Glutamatergic neuron (in vitro differentiated cells): ENCODE measurements around the gene BAAT. TPM values are rescaled to one million over a fixed set of nuclear protein-coding genes. Genes with fewer than 3 reads are reported as not detected.

Source experiments
- DNase-seq: peaks from one replicate; pipeline ENCODE4 v3.0.0; 2022
- H3K27ac Mint-ChIP-seq: one replicate; pipeline ENCODE4 v1.8.0; 2020; ENCODE audit warnings: mild to moderate bottlenecking, mixed read lengths, inconsistent platforms; ENCODE audit not compliant: unreplicated experiment
- H3K27me3 Mint-ChIP-seq: one replicate; pipeline ENCODE4 v1.8.0; 2020; ENCODE audit warnings: mild to moderate bottlenecking, moderate library complexity, mixed read lengths, inconsistent platforms; ENCODE audit not compliant: unreplicated experiment
- H3K36me3 Mint-ChIP-seq: one replicate; pipeline ENCODE4 v1.8.0; 2020; ENCODE audit warnings: mild to moderate bottlenecking, mixed read lengths, inconsistent platforms; ENCODE audit not compliant: unreplicated experiment
- H3K4me1 Mint-ChIP-seq: one replicate; pipeline ENCODE4 v1.8.0; 2020; ENCODE audit warnings: mild to moderate bottlenecking, low read depth, mixed read lengths, inconsistent platforms; ENCODE audit not compliant: unreplicated experiment
- H3K4me3 Mint-ChIP-seq: one replicate; pipeline ENCODE4 v1.8.0; 2020; ENCODE audit warnings: mild to moderate bottlenecking, mixed read lengths, inconsistent platforms; ENCODE audit not compliant: unreplicated experiment
- H3K9me3 Mint-ChIP-seq: one replicate; pipeline ENCODE4 v1.8.0; 2020; ENCODE audit warnings: mild to moderate bottlenecking, moderate library complexity, mixed read lengths, inconsistent platforms; ENCODE audit not compliant: unreplicated experiment
- total RNA-seq: library from RNA; stranded (reverse); fragmentation: NEBNext Ultra II Directional; extraction: Animal tissue kit (Norgen Biotek cat#: 25700); gene quantifications from one replicate; pipeline ENCODE4 v1.2.1, GENCODE V29; 2021; ENCODE audit not compliant: unreplicated experiment
- TF ChIP-seq, protein P1 (sequence below): fragments of 200-600 bp; sonication (generic); IDR thresholded peaks from one replicate; pipeline ENCODE4 v1.5.0; 2021; ENCODE audit not compliant: partially characterized antibody, unreplicated experiment

Gene BAAT
- total RNA-seq, 1 donor from 2014 or later, result 0.54 TPM

DNA sequence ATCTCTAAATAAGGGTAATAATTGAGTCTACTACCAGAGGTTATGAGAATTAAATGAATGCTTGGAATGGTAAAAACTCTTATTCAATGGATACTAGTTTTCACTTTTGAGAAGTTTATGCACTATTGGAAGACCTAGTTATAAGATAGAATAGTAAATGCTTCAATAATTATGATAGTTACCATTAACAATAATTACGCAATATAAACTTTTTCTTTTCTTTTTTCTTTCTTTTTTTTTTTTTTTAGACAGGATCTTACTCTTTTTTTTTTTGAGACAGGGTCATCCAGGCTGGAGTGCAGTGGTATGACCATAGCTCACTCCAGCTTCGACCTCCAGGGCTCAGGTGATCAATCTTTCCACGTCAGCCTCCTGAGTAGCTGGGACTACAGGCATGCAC, 44.1 kb upstream of the BAAT start:
- H3K36me3 Mint-ChIP-seq, result no peaks in the 10 kb centered on the region
- no peaks in the 10 kb centered on the region for H3K27me3 Mint-ChIP-seq
- no peak for DNase-seq
- no peak overlapping the region for H3K27ac Mint-ChIP-seq
- TF ChIP-seq, protein P1, sequence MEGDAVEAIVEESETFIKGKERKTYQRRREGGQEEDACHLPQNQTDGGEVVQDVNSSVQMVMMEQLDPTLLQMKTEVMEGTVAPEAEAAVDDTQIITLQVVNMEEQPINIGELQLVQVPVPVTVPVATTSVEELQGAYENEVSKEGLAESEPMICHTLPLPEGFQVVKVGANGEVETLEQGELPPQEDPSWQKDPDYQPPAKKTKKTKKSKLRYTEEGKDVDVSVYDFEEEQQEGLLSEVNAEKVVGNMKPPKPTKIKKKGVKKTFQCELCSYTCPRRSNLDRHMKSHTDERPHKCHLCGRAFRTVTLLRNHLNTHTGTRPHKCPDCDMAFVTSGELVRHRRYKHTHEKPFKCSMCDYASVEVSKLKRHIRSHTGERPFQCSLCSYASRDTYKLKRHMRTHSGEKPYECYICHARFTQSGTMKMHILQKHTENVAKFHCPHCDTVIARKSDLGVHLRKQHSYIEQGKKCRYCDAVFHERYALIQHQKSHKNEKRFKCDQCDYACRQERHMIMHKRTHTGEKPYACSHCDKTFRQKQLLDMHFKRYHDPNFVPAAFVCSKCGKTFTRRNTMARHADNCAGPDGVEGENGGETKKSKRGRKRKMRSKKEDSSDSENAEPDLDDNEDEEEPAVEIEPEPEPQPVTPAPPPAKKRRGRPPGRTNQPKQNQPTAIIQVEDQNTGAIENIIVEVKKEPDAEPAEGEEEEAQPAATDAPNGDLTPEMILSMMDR, result no peak
- H3K9me3 Mint-ChIP-seq, result no peaks in the 10 kb centered on the region
- H3K4me3 Mint-ChIP-seq, result no peak overlapping the region
- H3K4me1 Mint-ChIP-seq, result no peaks in the 10 kb centered on the region

DNA sequence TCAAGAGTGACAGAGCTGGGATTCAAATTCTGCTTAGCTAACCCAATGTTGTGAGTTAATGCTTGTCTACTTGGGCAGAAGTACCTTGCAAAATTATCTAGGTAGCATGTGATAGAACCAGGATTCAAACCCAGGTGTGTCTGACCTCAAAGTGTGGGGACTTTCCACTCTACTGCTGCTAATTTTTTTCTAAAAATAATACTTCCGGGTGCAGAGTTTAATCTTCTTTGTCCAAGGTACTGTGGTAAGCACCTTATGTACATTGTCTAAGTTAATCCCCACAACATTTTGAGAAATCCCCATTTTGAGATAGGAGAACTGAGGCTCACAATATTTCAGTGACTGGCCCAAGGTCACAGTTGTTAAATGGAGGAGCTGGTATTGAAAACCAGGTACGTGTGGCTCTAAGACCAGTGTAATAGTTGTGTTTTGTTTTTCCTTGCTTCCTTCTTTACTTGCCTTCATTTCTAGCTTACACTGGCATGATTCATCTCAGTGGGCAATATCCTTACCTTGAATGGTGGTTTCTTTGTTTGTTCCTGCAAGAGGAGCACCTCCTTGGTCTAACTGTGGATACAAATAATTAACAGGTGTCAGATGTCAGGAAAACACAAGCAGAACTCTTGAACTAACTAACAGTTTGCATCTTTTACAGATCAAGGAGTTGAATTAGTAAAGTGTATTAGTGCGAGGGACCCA, 43.3 kb upstream of the BAAT start:
- H3K4me3 Mint-ChIP-seq, result no peak overlapping the region
- no peaks in the 10 kb centered on the region for H3K27me3 Mint-ChIP-seq
- no peaks in the 10 kb centered on the region for H3K36me3 Mint-ChIP-seq
- TF ChIP-seq, protein P1, result no peak
- no peak for DNase-seq
- no peak overlapping the region for H3K27ac Mint-ChIP-seq
- H3K9me3 Mint-ChIP-seq, result no peaks in the 10 kb centered on the region
- no peaks in the 10 kb centered on the region for H3K4me1 Mint-ChIP-seq

GRCh38 chr9:101427358-101427757, 42.6 kb upstream of the BAAT start:
- H3K4me3 Mint-ChIP-seq, result no peak overlapping the region
- H3K9me3 Mint-ChIP-seq, result no peaks in the 10 kb centered on the region
- no peaks in the 10 kb centered on the region for H3K4me1 Mint-ChIP-seq
- TF ChIP-seq, protein P1, result no peak
- H3K27me3 Mint-ChIP-seq, result no peaks in the 10 kb centered on the region
- no peak overlapping the region for H3K27ac Mint-ChIP-seq
- DNase-seq, result no peak
- H3K36me3 Mint-ChIP-seq, result no peaks in the 10 kb centered on the region

DNA sequence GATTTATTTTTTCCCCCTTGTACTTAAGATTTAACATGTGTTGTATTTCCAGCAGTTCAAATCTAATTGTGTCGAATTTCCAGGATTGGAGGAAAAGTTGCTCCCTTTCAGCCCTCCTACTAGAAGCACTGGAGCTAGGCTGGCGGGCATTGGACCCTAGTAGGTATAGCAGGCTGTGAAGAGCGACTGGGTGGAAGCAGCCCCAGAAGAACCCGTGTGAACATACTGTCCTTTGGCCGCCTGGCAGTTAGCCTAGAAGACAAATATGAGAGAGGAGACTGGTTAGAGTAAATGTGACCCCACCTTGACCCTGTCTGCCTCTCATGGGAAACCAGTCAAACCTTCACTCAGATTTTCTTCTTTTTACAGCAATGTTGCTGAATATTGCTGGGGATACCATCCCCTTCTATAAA, 36.9 kb upstream of the BAAT start:
- Mint-ChIP-seq H3K4me1 (peaks cover 2% of the 10 kb centered on the region), H3K36me3 (no peaks in the 10 kb centered on the region), H3K27me3 (peaks cover 4% of the 10 kb centered on the region), H3K4me3 (no peak overlapping the region), H3K27ac (no peak overlapping the region), H3K9me3 (no peaks in the 10 kb centered on the region)
- TF ChIP-seq, protein P1, result no peak
- no peak for DNase-seq

GRCh38 chr9:101419863-101420262, 35.1 kb upstream of the BAAT start:
- TF ChIP-seq, protein P1, result no peak
- Mint-ChIP-seq H3K9me3 (no peaks in the 10 kb centered on the region), H3K27ac (no peak overlapping the region), H3K36me3 (peaks cover 7% of the 10 kb centered on the region), H3K4me1 (peaks cover 2% of the 10 kb centered on the region), H3K27me3 (peaks cover 4% of the 10 kb centered on the region), H3K4me3 (no peak overlapping the region)
- DNase-seq, result no peak
